Measurements from ENCODE around the gene TENM3. TPM values are rescaled to one million over a fixed set of nuclear protein-coding genes. Genes with fewer than 3 reads are reported as not detected.

TENM3 gene
- polyA plus RNA-seq, 1 of the 3 experiments (the other 2 are of a cell fraction) = 10.4 TPM

DNA sequence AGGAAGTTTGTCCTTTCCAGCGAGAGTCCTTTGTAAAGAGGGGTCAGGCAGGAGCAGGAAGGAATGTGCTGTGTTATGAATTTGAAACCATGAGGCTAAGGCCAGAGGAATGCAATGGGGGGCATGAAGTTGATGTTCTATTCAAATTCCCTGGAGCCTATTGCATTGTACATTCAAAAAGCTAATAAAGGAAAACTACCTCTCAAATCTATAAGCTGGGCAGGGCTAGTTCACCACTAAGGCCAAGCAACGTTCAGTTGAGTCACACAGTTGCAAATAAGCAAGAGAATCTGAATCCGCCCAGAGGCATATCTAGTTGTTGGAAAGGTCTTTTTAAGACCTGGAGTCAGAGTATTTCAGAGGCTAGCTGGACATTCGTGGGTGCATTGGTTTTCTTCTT, 525.6 kb downstream of the TENM3 start:
- ChIA-PET CTCF (no interaction called here), POLR2A (no interaction called here)
- no peaks in the 10 kb centered on the region for H4K20me1 ChIP-seq (ENCODE audit: insufficient read depth)
- H3K79me2 ChIP-seq (ENCODE audit: insufficient read depth) = no peaks in the 10 kb centered on the region
- no peak overlapping the region for H2AFZ ChIP-seq (ENCODE audit: low read depth)
- H3K9ac ChIP-seq = no peak overlapping the region
- H3F3A ChIP-seq (replicated peaks; ENCODE audit: insufficient read depth) = no peaks in the 10 kb centered on the region
- H3K9me3 ChIP-seq = no peaks in the 10 kb centered on the region
- WGBS (ENCODE audit: low lambda C conversion rate) = 86% methylated on average over 4 of the region's 4 CpGs
- no peak overlapping the region for H3K4me2 ChIP-seq
- H3K27ac ChIP-seq (ENCODE audit: low read depth in 2 of 2, low read length in 1 of 2) = no peak overlapping the region
- no peak for TF ChIP-seq MXI1 (IDR thresholded peaks at IDR 0.05; ENCODE audit: low read depth, low read length)
- no peak for TF ChIP-seq SMC3 (IDR thresholded peaks at IDR 0.05; ENCODE audit: low read depth, low read length)
- TF ChIP-seq, protein P1, sequence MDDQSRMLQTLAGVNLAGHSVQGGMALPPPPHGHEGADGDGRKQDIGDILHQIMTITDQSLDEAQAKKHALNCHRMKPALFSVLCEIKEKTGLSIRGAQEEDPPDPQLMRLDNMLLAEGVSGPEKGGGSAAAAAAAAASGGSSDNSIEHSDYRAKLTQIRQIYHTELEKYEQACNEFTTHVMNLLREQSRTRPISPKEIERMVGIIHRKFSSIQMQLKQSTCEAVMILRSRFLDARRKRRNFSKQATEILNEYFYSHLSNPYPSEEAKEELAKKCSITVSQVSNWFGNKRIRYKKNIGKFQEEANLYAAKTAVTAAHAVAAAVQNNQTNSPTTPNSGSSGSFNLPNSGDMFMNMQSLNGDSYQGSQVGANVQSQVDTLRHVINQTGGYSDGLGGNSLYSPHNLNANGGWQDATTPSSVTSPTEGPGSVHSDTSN (IDR thresholded peaks at IDR 0.05) = no peak
- TF ChIP-seq ELF1 (IDR thresholded peaks at IDR 0.05) = no peak
- no peak for TF ChIP-seq FOXJ3 (CRISPR knock-in tag; IDR thresholded peaks at IDR 0.05)
- no peak for TF ChIP-seq MEF2A (IDR thresholded peaks at IDR 0.05; ENCODE audit: borderline replicate concordance, low read depth)
- TF ChIP-seq, protein P2, sequence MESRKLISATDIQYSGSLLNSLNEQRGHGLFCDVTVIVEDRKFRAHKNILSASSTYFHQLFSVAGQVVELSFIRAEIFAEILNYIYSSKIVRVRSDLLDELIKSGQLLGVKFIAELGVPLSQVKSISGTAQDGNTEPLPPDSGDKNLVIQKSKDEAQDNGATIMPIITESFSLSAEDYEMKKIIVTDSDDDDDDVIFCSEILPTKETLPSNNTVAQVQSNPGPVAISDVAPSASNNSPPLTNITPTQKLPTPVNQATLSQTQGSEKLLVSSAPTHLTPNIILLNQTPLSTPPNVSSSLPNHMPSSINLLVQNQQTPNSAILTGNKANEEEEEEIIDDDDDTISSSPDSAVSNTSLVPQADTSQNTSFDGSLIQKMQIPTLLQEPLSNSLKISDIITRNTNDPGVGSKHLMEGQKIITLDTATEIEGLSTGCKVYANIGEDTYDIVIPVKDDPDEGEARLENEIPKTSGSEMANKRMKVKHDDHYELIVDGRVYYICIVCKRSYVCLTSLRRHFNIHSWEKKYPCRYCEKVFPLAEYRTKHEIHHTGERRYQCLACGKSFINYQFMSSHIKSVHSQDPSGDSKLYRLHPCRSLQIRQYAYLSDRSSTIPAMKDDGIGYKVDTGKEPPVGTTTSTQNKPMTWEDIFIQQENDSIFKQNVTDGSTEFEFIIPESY (IDR thresholded peaks at IDR 0.05; ENCODE audit: borderline replicate concordance, low read depth) = no peak
- TF ChIP-seq, protein P3, sequence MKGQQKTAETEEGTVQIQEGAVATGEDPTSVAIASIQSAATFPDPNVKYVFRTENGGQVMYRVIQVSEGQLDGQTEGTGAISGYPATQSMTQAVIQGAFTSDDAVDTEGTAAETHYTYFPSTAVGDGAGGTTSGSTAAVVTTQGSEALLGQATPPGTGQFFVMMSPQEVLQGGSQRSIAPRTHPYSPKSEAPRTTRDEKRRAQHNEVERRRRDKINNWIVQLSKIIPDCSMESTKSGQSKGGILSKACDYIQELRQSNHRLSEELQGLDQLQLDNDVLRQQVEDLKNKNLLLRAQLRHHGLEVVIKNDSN (IDR thresholded peaks at IDR 0.05; ENCODE audit: borderline replicate concordance, low read depth) = no peak
- TF ChIP-seq TEAD4 (IDR thresholded peaks at IDR 0.05; ENCODE audit: borderline replicate concordance, insufficient read depth) = no peak
- TF ChIP-seq, protein P4, sequence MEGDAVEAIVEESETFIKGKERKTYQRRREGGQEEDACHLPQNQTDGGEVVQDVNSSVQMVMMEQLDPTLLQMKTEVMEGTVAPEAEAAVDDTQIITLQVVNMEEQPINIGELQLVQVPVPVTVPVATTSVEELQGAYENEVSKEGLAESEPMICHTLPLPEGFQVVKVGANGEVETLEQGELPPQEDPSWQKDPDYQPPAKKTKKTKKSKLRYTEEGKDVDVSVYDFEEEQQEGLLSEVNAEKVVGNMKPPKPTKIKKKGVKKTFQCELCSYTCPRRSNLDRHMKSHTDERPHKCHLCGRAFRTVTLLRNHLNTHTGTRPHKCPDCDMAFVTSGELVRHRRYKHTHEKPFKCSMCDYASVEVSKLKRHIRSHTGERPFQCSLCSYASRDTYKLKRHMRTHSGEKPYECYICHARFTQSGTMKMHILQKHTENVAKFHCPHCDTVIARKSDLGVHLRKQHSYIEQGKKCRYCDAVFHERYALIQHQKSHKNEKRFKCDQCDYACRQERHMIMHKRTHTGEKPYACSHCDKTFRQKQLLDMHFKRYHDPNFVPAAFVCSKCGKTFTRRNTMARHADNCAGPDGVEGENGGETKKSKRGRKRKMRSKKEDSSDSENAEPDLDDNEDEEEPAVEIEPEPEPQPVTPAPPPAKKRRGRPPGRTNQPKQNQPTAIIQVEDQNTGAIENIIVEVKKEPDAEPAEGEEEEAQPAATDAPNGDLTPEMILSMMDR (IDR thresholded peaks at IDR 0.05) = no peak
- TF ChIP-seq GABPA (IDR thresholded peaks at IDR 0.05; ENCODE audit: low read depth) = no peak
- no peak for TF ChIP-seq RAD21 (IDR thresholded peaks at IDR 0.05; ENCODE audit: low read length)
- no peak for TF ChIP-seq YY1 (IDR thresholded peaks at IDR 0.05; ENCODE audit: low read depth)
- TF ChIP-seq FOXM1 (IDR thresholded peaks at IDR 0.05; ENCODE audit: low read depth) = no peak
- no peak for TF ChIP-seq TCF12 (IDR thresholded peaks at IDR 0.05)
- no peak for TF ChIP-seq SIN3A (IDR thresholded peaks at IDR 0.05; ENCODE audit: borderline replicate concordance, low read depth, low read length)
- TF ChIP-seq, protein P5, sequence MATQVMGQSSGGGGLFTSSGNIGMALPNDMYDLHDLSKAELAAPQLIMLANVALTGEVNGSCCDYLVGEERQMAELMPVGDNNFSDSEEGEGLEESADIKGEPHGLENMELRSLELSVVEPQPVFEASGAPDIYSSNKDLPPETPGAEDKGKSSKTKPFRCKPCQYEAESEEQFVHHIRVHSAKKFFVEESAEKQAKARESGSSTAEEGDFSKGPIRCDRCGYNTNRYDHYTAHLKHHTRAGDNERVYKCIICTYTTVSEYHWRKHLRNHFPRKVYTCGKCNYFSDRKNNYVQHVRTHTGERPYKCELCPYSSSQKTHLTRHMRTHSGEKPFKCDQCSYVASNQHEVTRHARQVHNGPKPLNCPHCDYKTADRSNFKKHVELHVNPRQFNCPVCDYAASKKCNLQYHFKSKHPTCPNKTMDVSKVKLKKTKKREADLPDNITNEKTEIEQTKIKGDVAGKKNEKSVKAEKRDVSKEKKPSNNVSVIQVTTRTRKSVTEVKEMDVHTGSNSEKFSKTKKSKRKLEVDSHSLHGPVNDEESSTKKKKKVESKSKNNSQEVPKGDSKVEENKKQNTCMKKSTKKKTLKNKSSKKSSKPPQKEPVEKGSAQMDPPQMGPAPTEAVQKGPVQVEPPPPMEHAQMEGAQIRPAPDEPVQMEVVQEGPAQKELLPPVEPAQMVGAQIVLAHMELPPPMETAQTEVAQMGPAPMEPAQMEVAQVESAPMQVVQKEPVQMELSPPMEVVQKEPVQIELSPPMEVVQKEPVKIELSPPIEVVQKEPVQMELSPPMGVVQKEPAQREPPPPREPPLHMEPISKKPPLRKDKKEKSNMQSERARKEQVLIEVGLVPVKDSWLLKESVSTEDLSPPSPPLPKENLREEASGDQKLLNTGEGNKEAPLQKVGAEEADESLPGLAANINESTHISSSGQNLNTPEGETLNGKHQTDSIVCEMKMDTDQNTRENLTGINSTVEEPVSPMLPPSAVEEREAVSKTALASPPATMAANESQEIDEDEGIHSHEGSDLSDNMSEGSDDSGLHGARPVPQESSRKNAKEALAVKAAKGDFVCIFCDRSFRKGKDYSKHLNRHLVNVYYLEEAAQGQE (IDR thresholded peaks at IDR 0.05; ENCODE audit: low read depth, low read length) = no peak
- TF ChIP-seq TAF1 (IDR thresholded peaks at IDR 0.05; ENCODE audit: borderline replicate concordance, low read depth, low read length) = no peak
- TF ChIP-seq, protein P6, sequence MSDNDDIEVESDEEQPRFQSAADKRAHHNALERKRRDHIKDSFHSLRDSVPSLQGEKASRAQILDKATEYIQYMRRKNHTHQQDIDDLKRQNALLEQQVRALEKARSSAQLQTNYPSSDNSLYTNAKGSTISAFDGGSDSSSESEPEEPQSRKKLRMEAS (IDR thresholded peaks at IDR 0.05; ENCODE audit: low read depth) = no peak
- TF ChIP-seq EZH2phosphoT487 (IDR thresholded peaks at IDR 0.05; ENCODE audit: borderline replicate concordance, low read depth) = no peak
- DNase-seq = no peak
- no peaks in the 10 kb centered on the region for H3K27me3 ChIP-seq (ENCODE audit: insufficient read depth)
- H3K9me2 ChIP-seq = no peaks in the 10 kb centered on the region
- no peak overlapping the region for H3K4me3 ChIP-seq (ENCODE audit: low read depth in 2 of 2, low read length in 1 of 2)
- H3K36me3 ChIP-seq (replicated peaks in 1 of 2; ENCODE audit: control insufficient read depth in 1 of 2, insufficient read depth in 2 of 2, low read length in 1 of 2) = peaks cover 0 to 6% of the 10 kb centered on the region in 2 experiments
- peaks cover 0 to 2% of the 10 kb centered on the region in 2 experiments; a peak in 1 of 4 replicates for H3K4me1 ChIP-seq (ENCODE audit: control insufficient read depth in 1 of 2, insufficient read depth in 2 of 2, low read depth in 1 of 2, low read length in 1 of 2)
